T-helper 2 cell treated with Interferon-gamma antibody and Interleukin-4, amounts not matched to agents 100 ng/mL and 5 ng/mL, for 36 hours (primary cell): ENCODE results near the gene PCNX1. TPM values are rescaled to one million over a fixed set of nuclear protein-coding genes. Genes with fewer than 3 reads are reported as not detected.

ENCODE experiments used
- intact Hi-C: fragments of 100-400 bp; cut with micrococcal nuclease; formaldehyde crosslinking; loops from one replicate; pipeline ENCODE4 v1.15.1; 2023
- total RNA-seq: library from RNA; stranded (reverse); gene quantifications from 2 replicates; pipeline ENCODE4 v1.2.3, GENCODE V29; 2022

The PCNX1 gene
- total RNA-seq, 1 donor from 2014 or later: 69.9 TPM

DNA sequence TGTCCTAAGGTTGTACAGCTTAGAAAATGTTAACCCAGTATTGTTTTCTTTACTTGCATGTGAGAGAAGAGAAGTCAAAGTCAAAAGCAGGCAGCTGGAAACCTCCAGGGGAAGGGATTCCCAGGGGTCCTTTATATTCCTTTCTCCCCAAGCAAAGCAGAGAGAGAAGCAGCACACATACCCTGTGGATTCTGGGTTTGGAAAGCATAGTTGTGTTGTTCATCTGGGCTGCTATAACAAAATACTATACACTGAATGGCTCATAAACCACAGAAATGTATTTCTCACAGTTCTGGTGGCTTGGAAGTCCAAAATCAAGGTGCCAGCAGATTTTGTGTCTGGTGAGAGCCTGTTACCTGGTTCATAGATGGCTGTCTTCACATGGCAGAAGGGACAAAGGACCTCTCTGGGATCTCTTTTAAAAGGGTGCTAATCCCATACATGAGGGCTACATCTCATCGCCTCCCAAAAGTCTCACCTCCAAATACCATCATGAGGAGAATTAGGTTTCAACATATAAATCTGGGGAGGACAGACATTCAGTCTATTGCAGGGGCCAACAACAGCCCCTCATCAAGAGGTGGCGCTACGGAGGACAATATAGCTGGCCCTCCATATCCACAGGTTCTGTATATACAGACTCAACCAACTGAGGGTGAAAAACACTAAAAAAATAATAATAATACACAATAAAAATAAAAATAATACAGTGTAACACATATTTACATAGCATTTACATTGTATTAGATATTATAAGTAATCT lies 19.3 kb upstream of the PCNX1 start:
- intact Hi-C loops: loop anchor here (1.0 to 5.0 kb wide), 5 partner anchors 15 to 84 kb away; no protein-coding TSS in a partner anchor

- intact Hi-C loops: loop anchor here (5.0 kb wide), 3 partner anchors 34 to 84 kb away; no protein-coding TSS in a partner anchor
These were observed 18.5 kb upstream of the PCNX1 start for GRCh38 chr14:70888681-70889175.

GRCh38 chr14:70889555-70889954 lies 17.7 kb upstream of the PCNX1 start:
- intact Hi-C loops: loop anchor here (5.0 kb wide), 3 partner anchors 33 to 83 kb away; no protein-coding TSS in a partner anchor

DNA sequence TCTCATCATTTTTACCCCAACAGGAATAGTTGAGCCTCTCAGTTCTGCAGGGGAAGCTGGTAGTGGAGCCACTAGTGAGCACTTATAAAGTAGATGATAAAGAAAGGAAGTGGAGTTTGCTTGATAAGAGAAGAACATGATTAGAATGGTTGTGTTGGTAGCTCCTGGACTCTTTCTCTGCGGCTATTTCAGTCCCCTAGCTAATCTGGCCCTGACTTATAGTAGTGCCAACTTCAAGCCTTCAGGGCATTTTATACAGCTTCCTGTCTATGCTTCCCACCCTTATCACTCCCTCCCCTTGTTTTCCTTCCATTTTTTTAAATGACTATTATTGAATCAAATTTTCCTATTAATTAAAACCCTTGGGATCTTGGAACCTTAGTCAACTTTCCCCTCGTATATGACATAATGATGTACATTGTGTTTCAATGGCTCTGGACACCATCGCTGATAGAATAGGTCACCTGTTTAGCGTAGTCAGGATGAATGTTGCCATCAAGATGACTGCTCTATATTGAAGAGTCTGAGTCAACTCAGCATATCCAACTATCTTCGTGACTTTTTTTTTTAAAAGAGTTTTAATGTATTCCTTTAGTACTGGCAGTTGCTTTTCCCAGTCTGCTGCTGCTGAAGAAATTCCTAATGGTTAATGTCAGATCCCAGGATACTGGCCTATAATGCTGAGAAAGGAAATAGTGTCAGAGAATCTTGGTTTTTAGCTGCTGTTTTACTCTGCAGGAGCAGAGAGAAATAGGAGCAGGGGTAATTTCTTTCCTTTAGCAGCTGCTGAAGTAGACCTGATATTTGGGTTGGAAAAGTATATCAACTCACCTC lies 16.2 kb upstream of the PCNX1 start:
- intact Hi-C loops: no loop called here

- intact Hi-C loops: no loop called here
These were observed 15.5 kb upstream of the PCNX1 start for GRCh38 chr14:70891737-70892136.

- intact Hi-C loops: loop anchor here (1.0 kb wide), 1 partner anchor 14 kb away; the partner anchor contains the start of gene PCNX1
These were observed 14.0 kb upstream of the PCNX1 start for GRCh38 chr14:70893062-70893845.

- intact Hi-C loops: loop anchor here (1.0 kb wide), 2 partner anchors 8 to 13 kb away; partner anchors contain the start of gene PCNX1
These were observed 13.4 kb upstream of the PCNX1 start for GRCh38 chr14:70893858-70894291.

DNA sequence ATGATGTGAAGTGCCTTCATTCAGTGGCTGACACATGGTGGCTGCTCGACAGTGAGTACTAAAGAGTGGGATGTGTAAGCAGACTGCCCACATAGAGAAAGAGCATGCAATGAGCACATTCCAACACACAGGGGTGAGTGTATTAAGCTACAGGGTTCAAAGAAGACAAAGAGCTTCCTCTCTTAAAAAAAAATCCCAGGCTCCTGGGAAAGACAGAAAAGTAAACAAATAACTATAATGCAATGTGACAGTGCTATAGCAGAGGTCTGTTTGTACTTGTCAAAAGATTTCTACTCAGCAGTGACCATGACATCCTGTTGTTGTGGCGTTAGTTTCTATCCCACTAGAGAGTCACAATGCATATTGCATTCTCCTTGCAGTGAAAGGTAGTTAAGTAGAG lies 12.4 kb upstream of the PCNX1 start:
- intact Hi-C loops: loop anchor here (1.0 kb wide), 1 partner anchor 9 kb away; no protein-coding TSS in a partner anchor

GRCh38 chr14:70896317-70896716 lies 10.9 kb upstream of the PCNX1 start:
- intact Hi-C loops: no loop called here

GRCh38 chr14:70896981-70897380 lies 10.3 kb upstream of the PCNX1 start:
- intact Hi-C loops: no loop called here

DNA sequence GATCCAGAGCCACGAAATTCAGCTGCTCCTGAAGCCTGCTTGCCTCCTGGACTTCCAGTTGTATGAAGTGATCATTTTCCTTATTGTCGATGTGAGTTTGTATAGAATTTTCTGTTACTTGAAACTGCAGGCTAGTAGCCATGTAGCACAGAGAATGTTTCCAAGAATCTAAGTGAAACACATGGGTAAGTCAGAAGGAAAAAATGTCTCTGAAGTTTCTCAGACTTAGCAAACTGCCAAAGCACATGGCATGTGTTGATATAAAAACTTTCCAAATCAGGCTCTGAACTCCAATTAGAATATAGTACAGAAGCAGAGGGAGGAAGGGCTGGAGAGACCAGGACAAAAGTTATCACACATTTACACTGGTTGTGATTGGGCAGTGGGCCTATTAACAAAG lies 9.8 kb upstream of the PCNX1 start:
- intact Hi-C loops: no loop called here

DNA sequence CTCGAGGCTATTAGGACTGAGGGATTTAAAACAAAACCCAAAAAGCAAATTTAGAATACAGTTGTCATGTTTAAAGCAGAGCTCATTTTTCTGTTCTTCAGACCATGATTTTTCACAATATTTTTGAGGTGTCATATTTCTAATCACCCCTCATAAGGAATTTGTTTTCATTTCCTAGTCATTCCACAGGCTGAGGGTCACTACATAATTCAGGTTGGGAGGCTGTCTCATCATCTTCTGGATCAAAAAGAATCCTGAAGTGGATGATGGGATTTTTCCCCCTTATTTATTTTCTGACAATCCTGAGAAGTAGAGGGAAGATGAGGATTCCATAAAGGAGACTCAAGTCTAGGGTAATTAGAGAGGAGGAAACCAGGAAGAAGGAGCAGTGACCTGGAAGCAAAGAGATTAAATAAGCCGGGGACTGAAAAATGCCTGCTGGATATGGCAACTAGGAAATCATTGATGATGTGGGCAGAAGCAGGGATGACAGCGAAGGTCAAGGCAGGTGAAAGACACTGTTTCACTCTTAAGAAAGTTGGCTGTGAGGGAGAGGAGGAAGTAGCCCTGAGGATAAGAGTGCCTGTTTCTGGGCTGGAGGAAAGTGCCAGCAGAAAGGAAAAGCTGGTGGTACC lies 9.0 kb upstream of the PCNX1 start:
- intact Hi-C loops: no loop called here

DNA sequence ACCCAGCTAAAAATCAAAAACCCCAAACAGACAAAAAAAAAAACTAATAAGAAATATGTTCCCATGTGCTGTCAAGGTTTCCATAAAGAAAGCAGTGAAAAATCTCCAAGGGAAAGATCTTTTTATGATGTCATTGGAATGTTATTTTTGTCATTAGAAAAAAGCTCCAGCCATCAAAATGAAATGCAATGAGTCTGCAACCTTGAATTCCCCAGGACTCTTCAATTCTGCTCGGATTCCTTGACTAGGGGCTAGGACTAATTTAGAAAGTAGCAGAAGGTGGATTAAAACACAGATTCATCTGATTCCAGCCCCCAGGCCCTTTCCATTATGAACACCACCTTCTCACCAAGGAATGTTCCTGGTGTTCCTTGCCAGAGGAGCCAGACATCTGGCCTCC lies 6.0 kb upstream of the PCNX1 start:
- intact Hi-C loops: loop anchor here (10.0 kb wide), 1 partner anchor 246 kb away; no protein-coding TSS in a partner anchor

GRCh38 chr14:70902184-70902583 lies 5.1 kb upstream of the PCNX1 start:
- intact Hi-C loops: loop anchor here (10.0 kb wide), 1 partner anchor 247 kb away; no protein-coding TSS in a partner anchor

GRCh38 chr14:70904373-70904772 lies 2.9 kb upstream of the PCNX1 start:
- intact Hi-C loops: loop anchor here (10.0 kb wide), 1 partner anchor 250 kb away; no protein-coding TSS in a partner anchor

- intact Hi-C loops: loop anchor here (10.0 kb wide), 1 partner anchor 250 kb away; no protein-coding TSS in a partner anchor
These were observed 2.0 kb upstream of the PCNX1 start for GRCh38 chr14:70905301-70905700.

GRCh38 chr14:70906793-70907175 lies 475 bp upstream of the PCNX1 start:
- intact Hi-C loops: loop anchor here (1.0 to 10.0 kb wide), 6 partner anchors 13 to 252 kb away; no protein-coding TSS in a partner anchor

GRCh38 chr14:70907996-70908934 lies 1.0 kb downstream of the PCNX1 start:
- intact Hi-C loops: loop anchor here (1.0 to 10.0 kb wide), 8 partner anchors 15 to 253 kb away; no protein-coding TSS in a partner anchor
